GM21619 (cell line): ENCODE measurements around the gene TRAK1.
A peak's percentile ranks its signal among the peaks of the same experiment; 100 is the strongest.

Experiments
- ATAC-seq: cut with Tn5 transposase; IDR thresholded peaks from one replicate; pipeline ENCODE4 v1.9.1; 2021; ENCODE audit not compliant: unreplicated experiment

TRAK1 gene

DNA sequence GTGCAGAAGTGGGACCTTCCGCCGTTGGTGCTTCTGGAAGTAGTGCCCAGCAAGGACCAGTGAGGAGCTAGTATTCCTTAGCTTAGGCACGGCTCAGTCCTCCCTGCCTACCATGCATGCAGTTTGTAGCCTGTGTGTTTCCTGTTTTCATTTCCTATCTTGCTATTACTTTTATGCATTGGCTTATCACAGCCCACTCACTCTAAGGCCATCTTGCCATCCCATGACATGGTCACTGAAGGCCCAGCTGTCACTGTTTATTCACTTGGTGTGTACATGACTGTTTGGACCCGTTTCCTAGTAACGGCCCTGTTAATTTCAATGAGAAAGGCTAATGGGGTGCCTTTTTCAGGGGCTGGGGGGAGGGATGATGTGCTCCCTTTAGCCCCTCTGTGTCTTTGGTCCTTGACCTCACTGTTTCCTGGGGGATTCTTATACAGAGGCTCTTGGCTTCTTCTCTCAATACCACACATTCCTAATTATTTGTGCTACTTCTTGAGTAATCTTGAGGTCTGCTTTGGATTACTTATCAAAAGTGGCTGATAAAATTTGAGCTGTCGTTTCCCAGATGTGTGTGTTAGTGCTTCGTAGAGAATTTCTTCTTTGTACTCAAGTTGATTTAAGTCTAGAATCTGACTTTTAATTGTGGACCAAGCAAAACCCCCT lies 24.5 kb upstream of the TRAK1 start:
- no peak for ATAC-seq

DNA sequence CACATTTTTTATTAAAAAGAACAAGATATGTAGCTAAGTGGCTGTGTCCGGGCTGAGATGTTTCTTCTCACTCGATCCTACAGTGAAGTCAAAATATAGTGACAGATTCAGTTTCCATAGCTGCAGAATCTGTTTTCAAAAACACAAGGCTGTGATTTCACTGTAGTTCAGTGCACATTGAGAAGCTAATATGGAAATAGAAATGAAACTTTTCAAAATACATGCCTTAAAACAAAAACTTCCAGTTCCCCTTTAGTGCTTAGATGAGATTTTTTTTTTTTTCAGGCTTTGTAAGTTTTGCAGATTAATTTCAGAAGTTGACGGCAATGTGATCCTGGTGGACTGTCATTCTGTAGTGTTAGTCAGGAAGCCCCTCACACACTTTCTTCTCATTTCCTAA lies 23.8 kb upstream of the TRAK1 start:
- ATAC-seq, result peak; percentile 78

GRCh38 chr3:42068303-42069088 lies 22.7 kb upstream of the TRAK1 start:
- no peak for ATAC-seq

- ATAC-seq, result no peak
Observed at GRCh38 chr3:42070089-42070488, 21.1 kb upstream of the TRAK1 start.

DNA sequence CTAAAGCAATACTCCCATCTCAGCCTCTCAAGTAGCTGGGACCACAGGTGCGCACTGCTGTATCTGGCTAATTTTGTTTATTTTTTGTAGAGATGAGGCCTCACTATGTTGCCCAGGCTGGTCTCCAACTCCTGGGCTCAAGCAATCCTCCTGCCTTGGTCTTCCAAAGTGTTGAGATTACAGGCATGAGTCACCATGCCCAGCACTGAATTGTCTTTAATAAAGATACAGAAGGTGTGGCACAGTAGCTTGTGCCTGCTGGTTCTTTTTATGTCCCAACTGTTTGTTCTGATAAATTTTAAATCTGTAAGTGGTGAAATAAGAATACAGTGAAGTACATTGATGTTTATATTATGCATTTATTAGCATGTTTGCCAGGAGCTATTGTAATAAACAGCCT lies 20.6 kb upstream of the TRAK1 start:
- no peak for ATAC-seq

DNA sequence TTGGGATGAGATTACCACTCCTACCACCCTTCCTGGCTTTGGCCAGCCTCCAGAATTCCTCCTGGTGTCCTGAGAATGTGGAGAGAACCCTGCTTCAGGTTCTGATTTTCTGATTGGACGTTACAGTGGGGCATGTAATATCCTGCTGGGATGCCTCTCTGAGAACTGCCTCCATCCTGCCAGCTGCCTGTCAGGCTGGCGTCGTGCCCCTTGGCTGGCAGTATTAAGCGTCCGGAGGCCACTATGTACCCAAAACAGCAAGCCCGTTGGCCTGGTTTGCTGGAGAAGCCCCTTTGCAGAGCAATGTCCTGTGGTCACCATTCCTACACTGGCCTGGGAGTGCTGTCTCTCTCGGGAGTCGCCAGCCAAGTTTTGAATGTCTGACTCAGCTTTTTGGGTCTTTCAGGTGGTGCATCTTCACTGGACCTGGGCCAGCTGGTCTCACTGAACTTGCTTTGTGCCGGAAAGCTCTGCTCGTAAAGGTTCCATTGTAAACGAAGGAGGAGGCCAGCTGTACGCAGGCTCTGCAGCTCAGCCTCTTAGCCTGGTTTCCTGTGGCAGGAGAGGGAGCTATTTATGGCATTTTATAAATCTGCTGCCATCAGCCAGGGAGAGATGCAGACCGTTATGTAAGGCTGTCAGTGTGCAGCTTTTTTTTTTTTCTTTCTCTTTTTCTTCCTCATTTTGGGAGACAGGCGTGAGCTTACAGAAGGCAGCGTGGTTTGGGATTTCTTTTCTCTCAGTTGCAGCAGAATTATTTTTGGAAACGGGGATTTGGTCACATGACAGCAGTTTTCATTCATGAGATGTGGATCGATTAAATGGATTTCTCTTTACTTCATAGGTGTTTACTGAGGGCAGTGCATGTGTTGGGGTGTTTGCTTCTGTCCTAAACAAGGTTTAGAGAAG lies 19.0 kb upstream of the TRAK1 start:
- peak; percentile 50 for ATAC-seq

- ATAC-seq, result no peak
Observed at GRCh38 chr3:42072831-42073301, 18.3 kb upstream of the TRAK1 start.

GRCh38 chr3:42077785-42078184 lies 13.4 kb upstream of the TRAK1 start:
- no peak for ATAC-seq

DNA sequence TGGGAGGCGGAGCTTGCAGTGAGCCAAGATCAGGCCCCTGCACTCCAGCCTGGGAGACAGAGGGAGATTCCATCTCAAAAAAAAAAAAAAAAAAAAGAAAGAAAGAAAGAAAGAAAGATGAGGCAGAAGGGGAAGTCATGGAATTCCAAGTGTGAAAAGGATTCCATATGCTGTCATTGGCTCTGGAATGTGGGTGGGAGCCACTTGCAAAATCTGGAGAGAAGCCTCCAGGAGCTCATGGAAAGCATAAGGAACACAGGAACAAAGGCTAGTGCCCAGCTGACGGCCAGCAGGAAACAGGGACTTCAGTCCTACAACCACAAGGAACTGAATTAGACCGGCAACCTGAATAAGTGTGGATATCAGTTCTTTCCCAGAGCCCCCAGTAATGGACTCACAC lies 12.5 kb upstream of the TRAK1 start:
- ATAC-seq, result no peak

DNA sequence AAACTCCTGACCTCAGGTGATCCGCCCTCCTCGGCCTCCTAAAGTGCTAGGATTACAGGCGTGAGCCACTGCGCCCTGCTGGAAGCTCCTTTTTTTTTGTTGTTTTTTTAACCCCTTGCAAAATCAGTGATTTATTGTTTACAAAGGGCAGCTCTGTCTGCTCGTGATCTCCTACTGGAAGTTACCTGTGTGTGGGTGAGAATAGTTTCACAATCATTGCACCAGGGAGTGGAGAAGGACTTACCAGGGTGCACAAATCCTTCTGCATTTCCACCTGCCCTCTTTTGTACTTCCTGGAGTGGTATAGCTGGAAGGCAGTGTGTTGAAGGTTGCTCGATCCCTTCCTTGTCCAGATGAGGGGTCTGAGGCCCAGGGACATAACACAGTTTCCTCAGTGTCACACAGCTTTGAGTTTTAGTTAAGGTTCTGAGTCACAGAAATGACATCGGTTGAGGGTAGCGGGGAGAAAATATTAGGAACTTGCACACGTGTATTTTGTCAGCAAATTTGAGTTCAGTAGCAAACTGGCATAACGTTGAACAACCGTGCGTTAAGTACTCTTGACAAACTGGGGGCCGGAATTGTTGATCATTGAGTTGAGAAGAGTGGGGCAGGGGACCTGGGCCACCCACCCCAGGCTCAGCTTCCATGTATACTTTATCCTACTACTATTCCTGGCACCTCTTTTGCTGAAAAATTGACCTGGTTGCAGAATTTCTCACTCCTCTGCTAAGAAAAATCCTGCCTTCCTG lies 11.3 kb upstream of the TRAK1 start:
- no peak for ATAC-seq

- peak; percentile 42 for ATAC-seq
Observed at GRCh38 chr3:42080453-42080872, 10.7 kb upstream of the TRAK1 start.

DNA sequence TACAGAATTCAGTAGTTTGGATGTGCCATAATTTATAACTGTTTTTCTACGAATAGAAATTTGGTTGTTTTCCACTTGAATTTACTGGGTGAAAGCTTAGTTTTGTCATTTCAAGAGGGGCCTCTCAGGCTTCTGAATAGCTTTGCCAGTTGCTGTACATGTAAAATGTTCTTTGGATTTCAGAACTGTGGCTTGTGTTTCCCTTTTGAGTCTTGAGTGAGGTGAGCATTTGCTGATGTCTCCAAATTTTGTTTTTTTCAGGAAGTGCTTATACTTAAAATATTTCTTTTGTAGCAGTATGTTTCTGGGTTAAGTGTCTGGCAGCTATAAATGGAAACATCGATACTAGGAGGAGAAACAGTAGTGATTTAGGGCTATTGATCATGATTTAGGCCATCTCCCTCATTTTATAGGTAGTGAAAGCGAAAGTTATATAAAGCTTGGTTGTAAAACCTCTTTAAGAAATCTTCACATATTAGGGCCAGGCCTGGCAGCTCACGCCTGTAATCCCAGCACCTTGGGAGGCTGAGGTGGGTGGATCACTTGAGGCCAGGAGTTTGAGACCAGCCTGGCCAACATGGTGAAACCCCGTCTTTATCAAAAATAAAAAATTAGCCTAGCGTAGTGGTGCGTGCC lies 9.2 kb upstream of the TRAK1 start:
- ATAC-seq, result no peak

GRCh38 chr3:42084586-42084985 lies 6.6 kb upstream of the TRAK1 start:
- no peak for ATAC-seq

DNA sequence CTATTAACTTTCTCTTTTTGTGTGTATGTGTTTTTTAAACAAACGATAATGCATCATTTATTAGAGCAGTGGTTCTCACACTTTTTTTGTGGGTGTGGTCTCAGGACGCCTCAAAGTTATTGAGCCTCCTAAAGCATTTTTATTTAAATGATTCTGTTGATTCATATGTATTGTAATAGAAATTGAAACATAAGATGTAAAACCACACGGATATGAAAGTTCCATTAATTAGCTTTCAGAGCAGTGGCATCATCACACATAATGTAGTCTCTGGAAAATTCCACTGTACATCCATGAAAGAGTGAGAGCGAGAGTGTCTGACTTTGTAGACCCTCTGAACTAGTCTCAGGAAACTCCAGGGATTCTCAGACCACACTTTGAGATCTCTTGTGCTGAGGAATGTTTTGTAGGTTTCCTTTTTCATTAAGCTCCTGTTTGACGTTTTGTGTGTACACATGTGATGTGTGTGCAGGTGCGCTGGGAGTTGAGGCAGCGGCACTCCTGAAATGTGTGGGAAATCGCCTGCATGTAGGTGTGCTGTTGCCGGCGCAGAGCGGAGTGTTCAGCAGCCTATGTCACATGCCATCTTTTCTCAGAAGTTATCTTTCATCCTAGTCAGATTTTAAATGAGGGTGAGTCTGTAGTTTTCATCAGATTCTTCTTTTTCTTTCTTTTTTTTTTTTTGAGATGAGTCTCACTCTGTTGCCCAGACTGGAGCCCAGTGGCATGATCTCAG lies 5.3 kb upstream of the TRAK1 start:
- ATAC-seq, result no peak

DNA sequence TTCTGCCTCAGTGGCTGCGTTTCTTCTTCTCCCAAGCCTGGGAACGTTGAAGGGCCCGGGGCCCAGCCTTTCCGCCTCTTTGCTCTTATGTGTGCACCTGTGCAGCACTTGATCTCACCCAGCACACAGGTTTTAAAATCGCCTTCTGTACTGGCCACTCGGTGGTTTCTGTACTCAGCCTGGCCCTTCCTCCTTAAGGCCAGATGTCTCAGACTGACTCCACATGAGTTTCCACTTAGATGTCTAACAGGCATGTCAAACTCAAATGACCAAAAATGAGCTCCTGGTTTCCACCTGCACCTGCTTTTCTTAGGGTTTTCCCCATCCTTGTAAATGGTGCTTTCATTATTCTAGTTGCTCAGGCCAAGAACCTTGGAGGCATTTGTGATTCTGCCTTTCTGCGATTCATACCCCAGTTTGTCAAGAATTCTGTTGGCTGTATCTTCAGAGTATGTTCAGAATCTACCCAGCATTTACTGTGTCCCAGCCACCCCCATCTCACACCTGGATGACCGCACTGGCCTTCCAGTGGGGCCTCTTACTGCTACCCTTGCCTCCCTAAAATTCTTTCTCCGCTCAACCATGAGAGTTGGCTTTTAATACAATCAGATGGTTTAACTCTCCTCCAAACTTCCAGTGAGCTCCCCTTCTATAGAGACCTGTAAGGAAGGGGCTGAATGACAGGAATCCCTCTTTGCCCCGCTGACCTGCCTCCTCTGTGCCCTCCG lies 2.2 kb upstream of the TRAK1 start:
- ATAC-seq, result peak; percentile 43

DNA sequence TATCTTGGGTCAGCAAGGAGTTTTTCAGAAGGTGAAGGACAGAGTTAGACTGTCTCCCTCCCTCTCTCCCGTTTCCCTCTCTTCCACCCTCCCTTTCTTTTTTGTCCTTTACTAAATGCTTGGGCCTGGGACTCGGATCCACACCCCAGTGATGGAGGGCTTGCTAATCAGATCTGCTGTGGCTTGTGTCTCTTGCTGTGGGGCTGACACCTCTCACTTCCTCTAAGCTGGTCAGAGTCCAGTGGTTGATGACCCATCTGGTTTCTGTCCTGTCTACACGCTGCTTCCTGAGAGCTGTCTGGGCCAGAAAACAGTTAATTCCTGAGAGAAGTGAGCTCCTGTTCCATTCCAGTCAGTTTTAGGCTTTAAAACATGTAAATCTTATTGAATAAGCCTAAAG lies 849 bp downstream of the TRAK1 start:
- ATAC-seq, result no peak

GRCh38 chr3:42094128-42094527 lies 3.0 kb downstream of the TRAK1 start:
- ATAC-seq, result peak; percentile 66

- no peak for ATAC-seq
Observed at GRCh38 chr3:42094691-42095391, 3.7 kb downstream of the TRAK1 start.
